Naive thymus-derived CD4-positive, alpha-beta T cell (primary cell): Measurements from ENCODE around the gene LAMA5. TPM values are rescaled to one million over a fixed set of nuclear protein-coding genes. Genes with fewer than 3 reads are reported as not detected.
A peak's percentile ranks its signal among the peaks of the same experiment; 100 is the strongest.

ENCODE experiments used
- ATAC-seq: fragments of 150-1000 bp; cut with Tn5 transposase; 2 replicates; pipeline ENCODE4 v1.10.0; 2021; ENCODE audit warnings: mild to moderate bottlenecking, moderate library complexity
- CTCF ChIA-PET: fragments of 350-600 bp; sonication (Branson Sonifier 250); formaldehyde crosslinking; loops from one replicate; lab custom pipeline; 2021; ENCODE audit warnings: antibody characterized with exemption; lab: Charles Lee
- POLR2A ChIA-PET: fragments of 350-600 bp; sonication (Branson Sonifier 250); formaldehyde crosslinking; loops from one replicate; lab custom pipeline; 2021; ENCODE audit warnings: antibody characterized with exemption, inconsistent platforms; lab: Charles Lee
- DNase-seq, 9 donors: peaks; one replicate each; pipeline versions ENCODE4 v3.0.0 to v3.0.0-alpha.2; 2020 to 2022; ENCODE audit warnings: mixed read lengths in 1 of 9
- H3K27ac ChIP-seq: one replicate; pipeline ENCODE4 v1.7.0; 2013; ENCODE audit warnings: mild to moderate bottlenecking, low read depth, low read length, moderate library complexity
- H3K27me3 ChIP-seq, 2 donors: one replicate each; pipeline ENCODE4 v1.7.0; 2013; ENCODE audit warnings: low read length in 2 of 2, mild to moderate bottlenecking in 2 of 2, moderate library complexity in 2 of 2; ENCODE audit not compliant: control insufficient read depth in 2 of 2, insufficient read depth in 2 of 2
- H3K36me3 ChIP-seq, 3 experiments: 1 replicate in 2 of 3; 2 replicates in 1 of 3; pipeline ENCODE4 v1.7.0; 2013; ENCODE audit warnings: low read length in 3 of 3, mild to moderate bottlenecking in 3 of 3, moderate library complexity in 1 of 3; ENCODE audit not compliant: insufficient read depth in 3 of 3, control insufficient read depth in 2 of 3
- H3K4me1 ChIP-seq, 2 donors: one replicate each; pipeline ENCODE4 v1.7.0; 2013; ENCODE audit warnings: low read length in 2 of 2, mild to moderate bottlenecking in 2 of 2, moderate library complexity in 1 of 2; ENCODE audit not compliant: control insufficient read depth in 2 of 2, insufficient read depth in 2 of 2
- H3K4me3 ChIP-seq: 2 replicates; pipeline ENCODE4 v1.7.0; 2013; ENCODE audit warnings: mild to moderate bottlenecking, low read length
- H3K9me3 ChIP-seq, 3 experiments: 1 replicate in 2 of 3; 2 replicates in 1 of 3; pipeline ENCODE4 v1.7.0; 2013; ENCODE audit warnings: low read length in 3 of 3; ENCODE audit not compliant: control insufficient read depth in 2 of 3
- H3K27ac Mint-ChIP-seq, 9 donors: one replicate each; pipeline ENCODE4 v1.8.0; 2020 to 2022; ENCODE audit warnings: mixed read lengths in 9 of 9, mild to moderate bottlenecking in 8 of 9, moderate library complexity in 5 of 9, inconsistent platforms in 2 of 9
- H3K27me3 Mint-ChIP-seq, 5 donors: one replicate each; pipeline ENCODE4 v1.8.0; 2021 to 2022; ENCODE audit warnings: mixed read lengths in 5 of 5, mild to moderate bottlenecking in 1 of 5
- H3K36me3 Mint-ChIP-seq, 5 donors: one replicate each; pipeline ENCODE4 v1.8.0; 2020 to 2022; ENCODE audit warnings: mixed read lengths in 5 of 5, mild to moderate bottlenecking in 3 of 5, inconsistent platforms in 1 of 5
- H3K4me1 Mint-ChIP-seq, 7 donors: one replicate each; pipeline ENCODE4 v1.8.0; 2020 to 2022; ENCODE audit warnings: mixed read lengths in 7 of 7, mild to moderate bottlenecking in 3 of 7, inconsistent platforms in 1 of 7
- H3K4me3 Mint-ChIP-seq, 10 donors: one replicate each; pipeline ENCODE4 v1.8.0; 2020 to 2022; ENCODE audit warnings: mild to moderate bottlenecking in 10 of 10, mixed read lengths in 10 of 10, moderate library complexity in 6 of 10, inconsistent platforms in 2 of 10
- H3K9me3 Mint-ChIP-seq, 11 donors: one replicate each; pipeline ENCODE4 v1.8.0; 2020 to 2022; ENCODE audit warnings: mixed read lengths in 11 of 11, mild to moderate bottlenecking in 4 of 11, inconsistent platforms in 1 of 11, moderate library complexity in 1 of 11
- intact Hi-C, 2 donors: fragments of 100-400 bp; cut with micrococcal nuclease; formaldehyde crosslinking; loops; one replicate each; pipeline ENCODE4 v1.15.1; 2023
- polyA plus RNA-seq, 2 donors: library from polyadenylated mRNA; unstranded; fragments of 300-500 nt; fragmentation: Illumina TruSeq; gene quantifications; one replicate each; pipeline ENCODE4 v1.2.3, GENCODE V29; 2021
- total RNA-seq, 6 experiments: library from RNA in 5 of 6; stranded (reverse) in 5 of 6; gene quantifications; 1 replicate in 5 of 6; 2 replicates in 1 of 6; pipeline ENCODE4 v1.2.3 and lab custom pipeline; 2021 to 2026

The LAMA5 gene
- total and polyA plus RNA-seq, 7 experiments from 2014 or later: 0.05 to 1.3 (median 0.57) TPM; not detected in 2

- DNase-seq (no peak), ATAC-seq (no peak)
- POLR2A ChIA-PET: no interaction called here
- Histone ChIP-seq H3K4me3 (no peak overlapping the region), H3K36me3 (no peaks in the 10 kb centered on the region), H3K27ac (no peak overlapping the region), H3K4me1 (no peaks in the 10 kb centered on the region), H3K27me3 (no peaks in the 10 kb centered on the region), H3K9me3 (no peaks in the 10 kb centered on the region)
- Mint-ChIP-seq H3K36me3 (no peaks in the 10 kb centered on the region), H3K4me3 (no peak overlapping the region), H3K9me3 (no peaks in the 10 kb centered on the region), H3K4me1 (peaks cover 0 to 3% (median 0%) of the 10 kb centered on the region in 7 donors), H3K27ac (peak overlapping the region in 2 of 9 donors; percentile 31 to 33), H3K27me3 (no peaks in the 10 kb centered on the region)
- intact Hi-C loops: no loop called here
- CTCF ChIA-PET: no interaction called here
Observed at GRCh38 chr20:62319346-62319909, 47.7 kb downstream of the LAMA5 start.

DNA sequence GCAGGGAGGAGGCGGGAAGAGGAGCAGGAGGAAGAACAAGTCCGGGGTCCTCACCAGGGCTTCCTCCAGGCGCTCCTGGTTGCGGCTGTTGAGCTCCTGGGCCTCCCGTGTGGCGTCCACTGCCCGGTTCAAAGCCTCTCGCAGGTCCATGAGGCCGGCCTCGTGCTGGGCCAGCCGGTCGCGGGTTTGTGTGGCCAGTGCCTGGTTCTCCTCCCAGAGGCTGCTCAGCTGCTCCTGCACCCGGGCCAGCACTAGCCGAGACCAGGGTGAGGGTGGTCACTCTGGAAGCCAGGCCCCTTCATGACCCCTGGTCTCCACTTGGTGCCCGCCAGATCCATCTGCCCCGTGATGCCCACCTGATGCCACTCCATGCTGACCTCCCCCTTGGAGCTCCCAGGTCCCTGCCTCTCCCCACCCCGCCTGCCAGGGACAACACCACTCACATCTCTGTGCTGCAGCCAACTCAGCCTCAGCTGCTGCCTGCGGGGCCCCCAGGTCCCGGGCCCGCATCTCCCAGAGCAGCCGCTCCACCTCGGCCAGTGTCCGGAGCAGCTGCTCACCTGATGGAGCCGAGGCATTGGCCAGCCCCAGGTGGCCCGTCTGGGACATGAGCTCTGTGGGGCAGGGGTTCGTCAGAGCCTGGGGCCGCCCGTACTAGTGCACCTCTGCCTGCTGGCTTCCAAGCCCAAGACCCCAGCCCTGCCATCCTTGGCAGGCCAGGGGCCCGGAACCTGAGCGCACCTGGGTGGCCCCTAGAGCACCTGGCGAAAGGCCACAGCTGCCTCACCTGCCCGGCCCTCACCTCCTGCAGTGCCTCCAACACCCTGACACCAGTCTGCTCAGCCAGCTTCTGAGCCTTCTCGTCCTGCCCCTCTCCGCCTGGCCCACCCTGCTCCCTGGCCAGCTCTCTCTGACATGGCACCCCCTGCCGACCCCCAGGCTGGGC is 48.4 kb downstream of the LAMA5 start:
- Mint-ChIP-seq H3K4me3 (no peak overlapping the region), H3K27ac (peak overlapping the region in 2 of 9 donors; percentile 31 to 33), H3K27me3 (no peaks in the 10 kb centered on the region), H3K4me1 (peaks cover 0 to 3% (median 0%) of the 10 kb centered on the region in 7 donors), H3K36me3 (no peaks in the 10 kb centered on the region), H3K9me3 (no peaks in the 10 kb centered on the region)
- DNase-seq (no peak), ATAC-seq (no peak)
- Histone ChIP-seq H3K4me1 (no peaks in the 10 kb centered on the region), H3K27ac (no peak overlapping the region), H3K9me3 (no peaks in the 10 kb centered on the region), H3K4me3 (no peak overlapping the region), H3K27me3 (no peaks in the 10 kb centered on the region), H3K36me3 (no peaks in the 10 kb centered on the region)
- POLR2A ChIA-PET: no interaction called here
- intact Hi-C loops: no loop called here
- CTCF ChIA-PET: interaction anchor here (0.7 kb wide), 1 partner anchor 302 kb away, joined by 3 read pairs; no protein-coding TSS in a partner anchor

- Mint-ChIP-seq H3K4me1 (peaks cover 0 to 3% (median 0%) of the 10 kb centered on the region in 7 donors), H3K36me3 (no peaks in the 10 kb centered on the region), H3K27me3 (no peaks in the 10 kb centered on the region), H3K9me3 (no peaks in the 10 kb centered on the region), H3K4me3 (no peak overlapping the region), H3K27ac (peak overlapping the region in 2 of 9 donors; percentile 15 to 63)
- POLR2A ChIA-PET: no interaction called here
- ATAC-seq (no peak), DNase-seq (no peak)
- no peaks in the 10 kb centered on the region for H3K9me3 ChIP-seq
- H3K27me3 ChIP-seq: no peaks in the 10 kb centered on the region
- no peak overlapping the region for H3K4me3 ChIP-seq
- intact Hi-C loops: no loop called here
- no peaks in the 10 kb centered on the region for H3K36me3 ChIP-seq
- no peaks in the 10 kb centered on the region for H3K4me1 ChIP-seq
- H3K27ac ChIP-seq: no peak overlapping the region
- CTCF ChIA-PET: no interaction called here
Observed at GRCh38 chr20:62317167-62317655, 49.9 kb downstream of the LAMA5 start.

GRCh38 chr20:62316331-62317166 is 50.6 kb downstream of the LAMA5 start:
- H3K27ac Mint-ChIP-seq: no peak overlapping the region
- no peaks in the 10 kb centered on the region for H3K9me3 ChIP-seq
- H3K4me3 Mint-ChIP-seq: no peak overlapping the region
- peaks cover 0 to 3% (median 0%) of the 10 kb centered on the region in 7 donors for H3K4me1 Mint-ChIP-seq
- POLR2A ChIA-PET: no interaction called here
- no peak for DNase-seq
- H3K9me3 Mint-ChIP-seq: no peaks in the 10 kb centered on the region
- H3K36me3 Mint-ChIP-seq: no peaks in the 10 kb centered on the region
- H3K27ac ChIP-seq: no peak overlapping the region
- intact Hi-C loops: no loop called here
- CTCF ChIA-PET: no interaction called here
- H3K27me3 ChIP-seq: no peaks in the 10 kb centered on the region
- no peaks in the 10 kb centered on the region for H3K27me3 Mint-ChIP-seq
- H3K36me3 ChIP-seq: no peaks in the 10 kb centered on the region
- no peaks in the 10 kb centered on the region for H3K4me1 ChIP-seq
- no peak overlapping the region for H3K4me3 ChIP-seq
- no peak for ATAC-seq

DNA sequence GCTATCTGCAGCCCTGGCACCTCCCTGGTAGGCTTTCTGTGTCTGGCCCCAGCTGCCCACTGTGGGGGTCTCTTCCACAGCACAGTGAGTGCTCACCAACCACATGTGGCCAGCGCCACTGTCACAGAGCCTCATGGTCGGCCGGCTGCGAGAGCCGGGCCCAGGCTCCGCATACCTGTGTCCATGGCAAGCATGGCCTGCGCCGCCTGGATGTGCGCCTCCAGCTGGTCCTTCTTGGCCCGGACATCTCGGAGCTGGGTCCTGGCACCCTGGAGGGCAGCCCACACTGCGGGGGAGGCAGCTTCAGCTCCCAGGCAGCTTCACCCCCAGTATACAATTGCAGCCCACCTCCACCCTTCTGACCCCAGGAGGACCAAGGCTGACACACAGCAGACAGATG is 51.3 kb downstream of the LAMA5 start:
- Histone ChIP-seq H3K9me3 (no peaks in the 10 kb centered on the region), H3K36me3 (no peaks in the 10 kb centered on the region), H3K4me1 (no peaks in the 10 kb centered on the region), H3K27ac (no peak overlapping the region), H3K4me3 (no peak overlapping the region), H3K27me3 (no peaks in the 10 kb centered on the region)
- intact Hi-C loops: no loop called here
- Mint-ChIP-seq H3K27me3 (no peaks in the 10 kb centered on the region), H3K36me3 (no peaks in the 10 kb centered on the region), H3K4me1 (peaks cover 0 to 2% (median 0%) of the 10 kb centered on the region in 7 donors), H3K27ac (no peak overlapping the region), H3K9me3 (no peaks in the 10 kb centered on the region), H3K4me3 (no peak overlapping the region)
- CTCF ChIA-PET: no interaction called here
- POLR2A ChIA-PET: no interaction called here
- ATAC-seq (no peak), DNase-seq (no peak)

DNA sequence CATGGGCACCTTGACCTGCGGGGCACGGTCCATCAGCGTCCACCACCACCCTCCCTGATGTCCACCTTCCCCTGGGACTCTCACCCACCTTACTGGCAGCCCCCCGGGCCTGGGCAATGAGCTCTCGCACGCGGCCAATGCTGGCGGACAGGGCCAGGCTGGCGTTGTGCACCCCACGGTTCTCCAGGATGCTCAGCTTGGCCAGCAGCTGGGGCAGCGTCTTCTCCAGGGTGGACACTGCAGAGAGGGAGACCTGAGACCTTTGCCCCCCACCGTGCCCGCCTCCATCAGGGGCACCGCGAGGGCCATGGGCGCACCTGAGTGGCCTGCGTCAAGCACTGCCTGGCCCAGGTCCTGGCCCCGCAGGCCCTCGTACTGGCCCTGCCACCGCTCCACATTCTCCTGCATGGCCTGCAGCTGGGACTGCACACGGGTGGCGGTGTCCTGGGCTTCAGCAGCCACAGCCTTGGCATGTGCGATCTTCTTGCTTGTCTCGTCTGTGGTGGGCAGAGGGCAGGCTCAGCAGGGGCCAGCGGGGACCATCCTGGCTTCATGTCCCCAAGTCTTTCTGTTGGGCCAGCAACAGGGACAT is 52.3 kb downstream of the LAMA5 start:
- Histone ChIP-seq H3K4me3 (no peak overlapping the region), H3K36me3 (no peaks in the 10 kb centered on the region), H3K4me1 (no peaks in the 10 kb centered on the region), H3K27ac (no peak overlapping the region), H3K9me3 (no peaks in the 10 kb centered on the region), H3K27me3 (no peaks in the 10 kb centered on the region)
- H3K9me3 Mint-ChIP-seq: no peaks in the 10 kb centered on the region
- H3K36me3 Mint-ChIP-seq: no peaks in the 10 kb centered on the region
- H3K27me3 Mint-ChIP-seq: no peaks in the 10 kb centered on the region
- DNase-seq: no peak
- no peak overlapping the region for H3K27ac Mint-ChIP-seq
- ChIA-PET CTCF (interaction anchor here (0.6 kb wide), 1 partner anchor 600 kb away, joined by 3 read pairs; no protein-coding TSS in a partner anchor), POLR2A (no interaction called here)
- H3K4me1 Mint-ChIP-seq: no peaks in the 10 kb centered on the region
- H3K4me3 Mint-ChIP-seq: no peak overlapping the region
- no peak for ATAC-seq
- intact Hi-C loops: no loop called here
